GM18907 (cell line): ENCODE results near the gene ZNF688.
A peak's percentile ranks its signal among the peaks of the same experiment; 100 is the strongest.

Experiments
- ATAC-seq: cut with Tn5 transposase; IDR thresholded peaks from one replicate; pipeline ENCODE4 v1.9.1; 2021; ENCODE audit warnings: mild to moderate bottlenecking, moderate library complexity; ENCODE audit not compliant: unreplicated experiment

ZNF688 gene

DNA sequence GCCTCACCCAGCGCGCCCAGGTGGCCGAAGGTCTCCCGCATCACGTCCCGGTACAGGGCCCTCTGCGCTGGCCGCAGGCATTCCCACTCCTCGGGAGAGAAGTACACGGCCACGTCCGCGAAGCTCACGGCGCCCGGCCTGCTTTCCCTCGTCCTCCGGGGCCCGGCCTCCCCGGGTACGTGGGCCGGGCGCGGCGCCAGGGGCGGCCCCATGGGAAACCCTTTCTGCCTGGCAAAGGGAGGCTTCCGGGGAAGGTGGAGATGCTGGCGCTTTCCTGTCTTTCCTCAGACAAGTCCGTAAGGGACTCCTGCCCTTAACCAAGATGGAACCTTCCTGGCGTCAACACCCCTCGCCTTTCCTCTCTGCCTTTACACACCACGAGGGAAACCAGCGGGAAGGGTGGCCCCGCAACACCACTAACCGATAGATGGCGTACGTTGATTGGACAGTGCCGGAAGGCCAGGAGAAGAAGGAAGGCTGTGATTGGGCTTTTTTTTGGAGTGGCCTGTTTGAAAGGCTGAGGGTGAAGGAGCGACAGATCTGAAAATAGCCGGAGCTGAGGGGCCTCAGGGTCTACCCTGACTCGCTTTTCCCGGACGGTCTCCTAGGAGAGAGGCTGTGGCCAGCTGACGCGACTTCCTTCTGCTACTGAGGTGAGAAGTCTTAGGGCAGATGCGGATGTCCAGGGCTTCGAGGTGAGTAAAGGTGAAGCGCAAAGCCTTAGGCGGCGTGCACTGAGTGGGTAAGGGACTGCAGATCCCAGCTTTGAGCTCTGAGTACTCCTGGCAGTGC is 14.1 kb upstream of the ZNF688 start, which contains the start of gene ZNF785:
Gene ZNF785, minus strand, starts transcription at position 298 of the 792 bp plus-strand sequence. Its CDS starts 86 bp downstream, at position 212.
- peak; percentile 83 for ATAC-seq

DNA sequence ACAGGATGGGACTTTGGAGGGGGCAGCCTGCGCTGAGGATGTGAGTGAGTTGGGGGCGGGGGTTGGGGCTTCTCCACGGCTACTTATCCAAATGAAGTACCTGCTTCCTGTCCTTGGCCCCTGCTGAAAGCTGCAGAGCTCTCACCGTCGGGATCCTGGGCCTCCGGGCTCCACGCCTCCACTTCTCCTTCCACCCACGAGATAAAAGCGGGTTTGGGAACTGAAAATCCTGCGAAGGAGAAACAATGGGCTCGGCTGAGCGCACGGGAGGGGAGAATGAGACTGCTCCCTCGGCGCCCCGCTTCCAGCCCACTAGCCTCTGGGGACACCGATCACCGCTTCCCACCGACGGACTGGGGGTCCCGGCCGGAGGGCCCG is 13.5 kb upstream of the ZNF688 start:
- peak; percentile 28 for ATAC-seq

DNA sequence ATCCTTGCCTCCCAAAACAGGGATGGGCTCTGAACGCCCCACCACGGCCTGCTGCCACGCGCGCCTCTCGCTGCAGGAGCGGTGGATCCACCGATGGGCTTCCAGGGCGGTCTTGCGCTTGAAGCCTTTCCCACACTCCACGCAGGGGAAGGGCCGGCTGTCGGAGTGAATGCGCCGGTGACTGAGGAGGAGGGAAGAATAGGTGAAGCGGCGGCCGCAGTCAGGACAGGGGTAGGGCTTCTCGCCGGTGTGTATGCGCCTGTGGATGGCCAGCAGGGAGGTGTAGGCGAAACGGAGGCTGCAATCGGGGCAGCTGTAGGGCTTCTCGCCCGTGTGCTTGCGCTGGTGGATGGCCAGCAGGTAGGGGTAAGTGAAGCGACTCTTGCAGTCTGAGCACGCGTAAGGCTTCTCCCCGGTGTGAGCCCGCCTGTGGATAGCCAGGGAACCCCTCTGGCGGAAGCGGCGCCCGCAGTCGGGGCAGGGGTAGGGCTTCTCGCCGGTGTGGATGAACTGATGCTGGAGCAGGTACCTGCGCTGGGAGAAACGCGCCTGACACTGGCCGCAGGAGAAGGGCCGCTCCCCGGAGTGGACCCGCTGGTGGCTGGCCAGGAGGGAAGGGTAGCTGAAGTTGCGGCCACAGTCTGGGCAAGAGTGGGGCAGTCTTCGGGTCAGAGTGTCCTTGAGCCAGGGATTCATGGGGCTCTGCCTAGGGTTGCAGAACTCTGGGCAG is 11.3 kb upstream of the ZNF688 start:
- ATAC-seq, result no peak

DNA sequence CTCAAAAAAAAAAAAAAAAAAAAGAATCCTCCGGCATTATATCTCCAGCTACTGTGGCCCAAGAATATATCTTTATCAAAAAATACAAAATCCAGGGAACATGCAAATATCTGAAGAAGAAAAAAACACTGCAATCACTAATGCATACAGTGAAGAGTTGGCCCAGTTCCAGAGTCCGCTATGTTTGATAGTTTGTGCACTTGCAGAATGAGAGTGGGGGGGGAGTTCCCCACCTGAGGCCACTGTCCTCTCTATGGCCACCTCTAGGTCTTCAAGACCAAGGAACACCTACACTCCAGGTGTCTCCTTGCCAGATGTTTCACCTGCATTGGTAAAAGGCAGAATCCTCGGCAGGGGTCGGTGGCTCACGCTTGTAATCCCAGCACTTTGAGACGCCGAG is 9.9 kb upstream of the ZNF688 start:
- no peak for ATAC-seq

DNA sequence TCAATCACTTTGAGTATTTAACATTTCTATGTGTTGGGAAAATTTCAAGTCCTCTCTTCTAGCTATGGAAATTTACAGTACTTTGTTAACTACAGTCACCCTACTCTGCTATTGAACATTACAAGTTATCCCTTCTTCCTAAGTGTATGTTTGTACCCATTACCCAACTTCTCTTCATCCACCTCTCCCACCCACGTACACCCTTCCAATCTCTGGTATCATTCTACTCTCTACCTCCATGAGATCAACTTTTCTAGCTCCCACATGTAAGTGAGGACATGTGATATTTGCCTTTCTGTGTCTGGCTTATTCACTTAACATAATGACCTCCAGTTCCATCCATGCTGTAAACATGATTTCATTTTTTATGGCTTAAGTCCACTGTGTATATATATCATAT is 3.2 kb upstream of the ZNF688 start:
- no peak for ATAC-seq

DNA sequence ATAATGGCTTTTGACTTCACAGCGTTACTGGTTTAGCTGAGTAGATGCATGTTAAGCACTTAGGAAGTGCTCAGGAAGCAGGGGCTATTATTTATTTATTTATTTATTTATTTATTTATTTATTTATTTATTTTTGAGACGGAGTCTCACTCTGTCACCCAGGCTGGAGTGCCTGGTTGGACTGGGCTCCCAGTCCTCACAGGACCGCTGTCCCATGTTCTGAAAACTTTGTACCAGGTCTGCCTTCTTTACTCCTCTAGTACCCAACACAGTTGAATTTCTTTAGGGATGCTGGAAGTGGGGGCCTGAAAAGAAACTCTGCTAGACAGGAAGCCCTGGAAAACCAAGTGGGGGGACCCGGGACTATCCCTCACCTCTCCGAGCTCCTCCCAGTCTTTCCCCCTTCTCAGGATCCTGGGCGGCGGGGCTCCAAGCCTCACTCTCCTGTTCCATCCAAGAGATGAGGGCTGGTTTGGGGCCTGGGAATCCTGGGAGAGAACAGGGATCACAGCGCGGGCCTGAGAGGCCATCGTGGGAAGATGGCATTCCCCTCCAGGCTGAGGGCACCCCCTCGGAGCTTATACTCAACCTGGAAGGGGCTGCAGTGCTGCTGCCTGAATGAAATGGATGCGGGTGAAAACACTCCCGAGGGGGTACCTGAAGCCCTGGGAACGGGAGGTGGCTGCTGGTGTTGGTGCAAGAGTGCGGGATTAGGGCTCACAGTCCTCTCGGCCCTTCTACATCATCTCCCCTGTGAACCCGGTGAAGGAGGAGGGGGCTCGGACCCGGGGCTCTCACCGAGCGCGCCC is 674 bp downstream of the ZNF688 start:
- no peak for ATAC-seq

DNA sequence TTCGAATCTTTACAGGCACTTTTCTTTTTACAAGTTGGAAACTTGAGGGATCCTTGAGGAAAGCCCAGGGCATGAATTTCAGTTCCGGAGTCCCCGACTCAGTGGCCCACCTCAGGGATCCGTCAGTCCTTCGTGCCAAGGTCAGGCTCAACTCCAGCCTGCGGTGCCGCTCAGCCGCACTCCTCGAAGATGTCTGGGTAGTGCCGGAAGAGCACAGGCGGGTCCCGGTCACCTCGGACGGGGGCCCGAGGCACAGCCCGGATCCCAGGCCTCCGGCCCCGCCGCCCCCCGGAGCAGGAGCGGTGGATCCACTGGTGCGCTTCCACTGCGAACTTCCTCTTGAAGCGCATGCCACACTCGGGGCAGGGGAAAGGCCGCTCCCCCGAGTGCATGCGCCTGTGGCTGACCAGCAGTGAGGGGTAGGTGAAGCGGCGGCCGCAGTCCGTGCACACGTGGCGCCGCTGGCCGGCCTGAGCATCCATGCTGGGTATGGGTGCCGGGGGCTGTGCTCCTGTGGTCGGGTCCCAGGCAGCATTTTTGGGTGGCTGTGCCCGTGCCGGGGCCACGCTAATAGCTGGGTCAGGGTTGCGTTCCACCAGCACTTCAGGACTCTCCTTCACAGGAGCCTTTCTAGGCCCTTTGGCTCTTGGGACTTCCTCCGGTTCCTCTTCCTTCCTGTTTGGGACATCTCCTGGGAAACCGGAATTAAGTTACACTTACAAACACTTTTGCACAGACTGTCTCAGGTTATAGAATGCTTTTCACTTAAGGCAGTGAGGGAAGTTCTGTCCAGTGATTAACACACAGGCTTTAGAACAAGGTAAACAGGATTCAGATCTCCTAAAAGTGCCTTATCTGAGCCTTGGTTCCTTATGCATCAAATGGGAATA is 1.5 kb downstream of the ZNF688 start:
- ATAC-seq, result no peak

DNA sequence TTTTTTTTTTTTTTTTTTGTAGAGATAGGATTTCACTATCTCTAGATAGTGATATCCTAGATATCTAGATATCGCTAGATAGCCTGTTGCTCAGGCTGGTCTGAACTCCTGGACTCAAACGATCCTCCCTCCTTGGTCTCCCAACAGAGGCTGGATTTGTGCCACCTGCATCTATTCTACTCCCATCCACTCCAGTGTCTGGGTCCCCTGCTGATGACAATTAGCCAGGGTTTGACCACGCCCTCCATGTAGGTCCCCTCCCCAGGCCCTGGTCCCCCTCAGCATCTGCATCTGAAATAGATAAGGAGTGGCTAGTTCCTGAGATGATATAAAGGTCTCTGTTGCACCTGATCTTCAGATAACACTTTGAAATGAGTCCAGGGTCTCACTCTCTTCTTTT is 2.2 kb downstream of the ZNF688 start:
- ATAC-seq, result no peak

DNA sequence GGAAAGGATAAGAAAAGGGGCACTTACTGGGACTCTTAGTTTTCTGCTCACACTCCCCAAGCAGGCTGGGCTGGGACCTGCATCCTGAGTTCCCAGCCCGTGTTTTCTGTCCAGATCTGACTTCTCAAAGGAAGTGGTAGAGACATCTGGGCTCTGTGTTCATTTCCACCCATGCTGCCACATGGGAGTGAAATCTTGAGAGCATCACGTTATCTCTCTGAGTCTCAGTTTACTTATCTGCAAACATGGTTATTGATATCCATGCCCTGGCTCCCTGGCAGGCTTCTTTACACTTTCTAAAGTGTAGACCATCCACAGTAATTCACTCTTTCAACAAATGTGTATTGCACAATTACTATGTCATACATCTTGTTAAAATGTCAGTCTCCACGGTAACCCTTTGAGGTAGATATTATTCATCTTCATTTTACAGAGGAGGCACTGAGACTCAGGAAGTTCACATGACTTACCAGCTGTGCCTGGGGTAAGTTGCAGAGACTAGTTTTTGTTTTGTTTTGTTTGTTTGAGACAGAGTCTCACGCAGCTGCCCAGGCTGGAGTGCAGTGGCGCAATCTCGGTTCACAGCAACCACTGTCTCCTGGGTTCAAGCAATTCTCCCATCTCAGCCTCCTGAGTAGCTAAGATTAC is 3.4 kb downstream of the ZNF688 start:
- peak; percentile 38 for ATAC-seq

DNA sequence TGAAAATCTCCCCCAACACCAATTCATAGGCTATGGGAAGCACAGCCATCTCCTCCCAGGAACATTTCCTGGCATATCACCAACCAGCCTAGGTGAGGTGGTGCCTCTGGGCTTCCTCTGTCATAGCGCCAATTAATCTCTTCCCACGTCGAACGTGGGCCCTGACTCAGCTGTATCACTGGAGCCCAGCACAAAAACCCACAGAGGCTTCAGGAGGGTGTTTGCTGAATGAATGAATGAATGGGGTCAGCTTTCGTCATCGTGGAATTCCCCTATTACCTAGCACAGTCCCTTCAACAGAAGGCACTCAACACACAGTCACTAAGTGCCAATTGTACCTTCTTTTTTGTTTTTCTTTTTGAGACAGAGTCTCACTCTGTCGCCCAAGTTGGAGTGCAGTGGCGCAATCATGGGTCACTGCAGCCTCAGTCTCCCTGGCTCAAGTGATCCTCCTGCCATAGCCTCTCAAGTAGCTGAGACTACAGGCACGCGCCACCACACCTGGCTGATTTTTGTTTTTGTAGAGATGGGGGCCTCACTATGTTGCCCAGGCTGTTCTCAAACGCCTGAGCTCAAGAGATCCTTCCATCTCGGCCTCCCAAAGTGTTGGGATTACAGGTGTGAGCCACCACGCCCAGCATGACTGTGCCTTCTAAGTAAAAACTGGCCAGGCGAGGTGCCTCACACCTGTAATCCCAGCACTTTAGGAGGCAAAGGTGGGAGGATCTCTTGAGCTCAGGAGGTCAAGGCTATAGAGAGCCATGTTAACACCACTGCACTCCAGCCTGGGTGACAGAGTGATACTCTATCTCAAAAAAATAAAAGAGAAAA is 4.1 kb downstream of the ZNF688 start:
- no peak for ATAC-seq

DNA sequence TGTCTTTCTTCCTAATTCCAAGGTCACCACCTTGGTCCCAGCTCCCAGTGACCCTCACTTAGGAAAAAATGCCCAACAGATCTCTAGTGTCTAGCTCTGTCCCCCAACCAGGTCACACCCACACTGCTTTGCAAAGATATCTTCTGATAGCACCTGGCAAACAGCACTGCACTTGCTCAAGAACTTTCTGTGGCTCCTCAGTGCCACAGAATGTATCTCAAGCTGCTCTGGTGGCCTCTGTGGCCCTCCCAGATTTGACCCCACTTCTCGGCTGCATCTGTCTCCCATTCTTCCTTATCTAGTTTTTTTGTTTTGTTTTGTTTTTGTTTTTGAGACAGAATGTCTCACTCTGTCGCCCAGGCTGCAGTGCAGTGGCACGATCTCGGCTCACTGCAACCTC is 5.0 kb downstream of the ZNF688 start:
- ATAC-seq, result no peak

DNA sequence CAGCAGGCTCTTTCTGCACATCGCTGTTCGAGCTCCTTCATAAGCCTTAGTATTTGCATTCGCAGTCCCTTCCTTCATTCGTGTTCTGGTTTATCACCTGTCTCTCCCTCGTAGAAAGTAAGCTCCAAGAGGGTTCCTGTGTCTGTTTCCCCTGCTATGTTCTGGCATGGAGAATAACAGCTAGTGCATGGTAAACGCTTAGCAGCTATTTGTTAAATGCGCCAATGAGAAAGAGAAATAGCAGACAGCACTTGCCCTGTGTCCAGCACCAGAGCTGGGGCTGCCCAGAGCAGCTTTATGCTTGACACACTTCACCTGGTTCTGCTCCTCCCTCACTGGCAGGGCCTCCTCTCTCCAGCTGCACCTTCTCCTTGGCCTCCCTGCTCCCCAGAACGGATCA is 5.5 kb downstream of the ZNF688 start:
- ATAC-seq, result no peak

DNA sequence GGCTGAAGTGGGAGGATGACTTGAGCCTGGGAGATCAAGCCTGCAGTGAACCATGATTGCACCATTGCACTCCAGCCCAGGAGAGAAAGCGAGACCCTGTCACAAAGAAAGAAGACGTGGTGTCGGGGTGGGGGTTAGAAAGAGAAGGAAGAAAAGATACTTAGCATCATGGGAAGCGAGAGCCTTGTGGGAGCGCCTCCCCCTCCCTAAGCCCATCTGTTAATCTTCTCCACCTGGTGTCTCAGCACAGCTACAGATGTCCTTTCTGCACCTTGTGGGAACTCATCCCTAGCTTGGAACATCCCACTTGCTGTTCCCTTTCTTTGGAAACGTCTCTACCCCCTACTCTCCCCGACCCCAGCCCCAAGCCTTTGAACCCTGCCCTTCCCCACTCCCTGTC is 6.0 kb downstream of the ZNF688 start:
- ATAC-seq, result no peak

DNA sequence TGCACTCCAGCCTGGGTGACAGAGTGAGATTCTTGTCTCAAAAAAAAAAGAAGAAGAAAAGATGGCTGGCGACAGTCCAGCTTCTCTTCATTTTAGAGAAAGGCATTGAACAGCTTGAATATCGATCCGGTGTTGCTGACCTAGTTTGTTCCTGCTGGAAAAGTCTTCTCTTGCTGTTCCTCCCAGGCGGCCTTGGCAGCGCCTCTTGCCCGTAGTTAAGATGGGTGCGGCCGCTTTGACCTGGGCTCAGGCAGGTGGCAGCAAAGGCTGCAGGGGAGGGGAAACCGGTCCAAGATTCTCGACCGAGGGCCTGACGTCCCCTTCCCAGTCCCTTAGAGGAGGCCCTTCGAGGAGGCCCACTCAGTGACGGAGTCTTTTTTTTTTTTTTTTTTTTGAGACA is 9.5 kb downstream of the ZNF688 start:
- ATAC-seq, result no peak

DNA sequence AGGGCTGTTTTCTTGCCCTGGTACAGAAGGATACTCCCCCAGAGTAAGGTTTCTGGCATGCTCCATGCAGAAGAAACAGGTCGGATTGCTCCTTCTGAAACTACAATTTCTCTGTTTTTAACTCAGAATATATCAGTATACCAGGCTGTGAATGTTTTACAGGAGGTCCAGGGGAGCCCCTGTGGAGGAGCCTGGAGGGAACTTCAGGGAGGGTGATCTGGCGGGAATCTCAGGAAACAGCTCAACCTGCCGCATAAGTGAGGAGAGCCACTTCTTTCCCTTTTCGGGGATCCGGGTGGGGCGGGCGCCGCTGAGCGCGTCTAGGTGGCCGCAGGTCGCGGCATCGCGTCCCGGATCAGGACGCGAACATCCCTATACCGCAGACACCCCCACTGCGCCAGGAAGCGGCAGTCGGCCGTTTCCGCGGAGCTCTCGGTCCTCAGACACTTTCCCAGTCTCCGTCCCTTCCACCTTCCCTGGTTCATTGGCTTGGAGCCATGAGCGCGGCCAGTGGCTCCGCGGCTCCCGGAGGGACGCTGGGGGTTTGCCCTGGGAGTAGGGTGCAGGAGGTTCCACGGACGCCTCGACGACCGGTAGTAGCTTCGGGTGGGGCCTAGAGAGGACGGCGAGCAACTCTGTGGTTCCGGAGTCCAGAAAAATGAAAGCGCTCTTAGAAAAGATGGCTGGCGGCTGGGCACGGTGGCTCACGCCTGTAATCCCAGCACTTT is 10.3 kb downstream of the ZNF688 start:
- ATAC-seq, result no peak

DNA sequence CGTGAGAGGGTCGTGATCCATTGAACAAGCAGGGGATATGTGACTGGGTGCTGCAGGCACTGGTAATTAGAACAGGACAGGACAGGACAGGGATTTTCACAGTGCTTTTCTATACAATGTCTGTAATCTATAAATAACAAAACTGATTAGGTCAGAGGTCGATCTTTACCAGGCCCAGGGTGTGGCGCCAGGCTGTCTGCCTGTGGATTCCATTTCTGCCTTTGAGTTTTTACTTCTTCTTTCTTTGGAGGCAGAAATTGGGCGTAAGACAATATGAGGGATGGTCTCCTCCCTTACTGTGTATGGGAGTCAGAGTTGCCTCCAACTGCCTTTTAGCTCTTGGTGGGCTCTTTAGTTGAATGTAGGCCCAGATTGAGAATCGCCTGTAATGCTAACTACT is 11.8 kb downstream of the ZNF688 start:
- no peak for ATAC-seq

DNA sequence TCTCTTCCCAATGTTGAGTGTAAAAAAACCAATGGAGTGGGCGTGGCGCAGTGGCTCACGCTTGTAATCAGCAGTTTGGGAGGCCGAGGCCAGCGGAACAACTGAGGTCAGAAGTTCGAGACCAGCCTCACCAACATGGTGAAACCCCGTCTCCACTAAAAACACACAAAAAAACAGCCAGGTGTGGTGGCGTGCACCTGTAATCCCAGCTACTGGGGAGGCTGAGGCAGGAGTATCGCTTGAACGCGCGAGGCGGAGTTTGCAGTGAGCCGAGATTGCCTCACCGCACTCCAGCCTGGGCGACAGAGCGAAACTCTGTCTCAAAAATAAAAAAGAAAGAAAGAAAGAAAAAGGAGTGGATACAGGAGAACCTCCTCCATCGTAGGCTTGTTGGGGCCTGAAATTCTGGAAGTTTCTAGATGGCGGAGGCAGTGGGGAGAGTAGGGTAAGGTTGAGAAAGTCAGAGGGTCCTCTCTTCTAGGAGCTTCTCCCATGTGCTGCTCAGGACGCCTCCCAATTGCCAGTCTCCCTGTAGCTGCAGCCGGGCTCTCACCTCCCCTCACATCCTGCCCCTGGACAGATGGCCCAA is 12.6 kb downstream of the ZNF688 start:
- no peak for ATAC-seq
